HL-60 (cell line): ENCODE data around the gene SNAP91.

Experiments used
- CTCF ChIP-seq: IDR thresholded peaks from one replicate; pipeline ENCODE4 v1.5.1; 2011; ENCODE audit warnings: low read length, control low read depth, inconsistent platforms; ENCODE audit not compliant: insufficient read depth
- POLR2AphosphoS5 ChIP-seq: IDR thresholded peaks from 2 replicates; pipeline ENCODE4 v1.6.1; 2012; ENCODE audit warnings: low read depth

- TF ChIP-seq CTCF (peak; percentile 69), POLR2AphosphoS5 (no peak)
Observed at GRCh38 chr6:83514866-83515466, 193.9 kb downstream of the SNAP91 start.
